WI38 (cell line): ENCODE results near the gene GAK.
"Not testable (repeated sequence)": the region's sequence is repeated elsewhere in the genome, so short reads cannot be mapped to it uniquely, and the experiment has no call there.

Experiments
- H3K4me3 ChIP-seq: 2 replicates; pipeline ENCODE4 v1.5.1; 2011; ENCODE audit warnings: low read depth, mild to moderate bottlenecking, control low read depth, low read length
- CTCF ChIP-seq: IDR thresholded peaks from 2 replicates; pipeline ENCODE4 v1.5.1; 2012; ENCODE audit warnings: low read depth, mild to moderate bottlenecking, control low read depth, low read length

The GAK gene

DNA sequence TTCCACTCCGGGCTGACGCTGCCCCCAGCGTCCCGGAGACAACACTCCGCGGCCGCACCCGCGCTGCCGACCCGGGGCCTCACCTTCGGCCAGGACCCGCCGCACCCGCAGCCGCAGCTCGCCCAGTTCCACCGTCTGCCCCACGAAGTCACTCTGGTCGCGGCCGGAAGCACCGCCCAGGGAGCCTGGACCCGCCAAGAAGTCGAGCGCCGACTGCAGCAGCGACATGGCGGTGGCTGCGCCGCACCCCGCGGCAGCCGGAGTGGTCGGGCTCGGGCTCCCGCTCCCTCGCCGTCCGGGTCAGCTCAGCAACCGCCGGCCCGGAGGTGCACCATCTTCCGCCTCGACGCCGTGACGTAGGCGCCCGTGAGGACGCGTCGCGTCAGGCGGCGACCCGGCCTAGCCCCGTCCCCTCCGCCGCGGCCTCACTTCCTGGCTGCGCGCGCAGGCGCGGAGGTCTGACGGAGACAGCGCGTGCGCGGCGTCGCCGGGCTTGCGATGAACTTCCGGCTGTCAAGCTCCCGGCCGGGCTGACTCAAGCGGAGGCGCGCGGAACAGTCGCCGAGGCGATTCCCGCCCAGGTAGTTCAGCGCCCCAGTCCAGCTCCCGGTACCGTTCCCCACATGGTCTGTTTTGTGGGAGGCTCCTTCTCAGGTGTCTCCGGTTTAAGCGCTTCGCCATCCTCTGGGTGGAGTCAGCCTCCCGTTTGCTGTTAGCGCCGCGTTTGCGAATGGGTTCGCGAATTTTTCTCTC, at the start of gene GAK, which contains the start of gene TMEM175:
GAK (minus strand) TSS at position 357 of the 753 bp plus-strand sequence; CDS start at position 228, 129 bp downstream.
TMEM175 (plus strand) TSS at position 501 of the 753 bp plus-strand sequence. CDS start 15,280 bp downstream, outside the sequence.
- no peak for TF ChIP-seq CTCF
- peak within 1 kb of the TSS; percentile 98 for H3K4me3 ChIP-seq

DNA sequence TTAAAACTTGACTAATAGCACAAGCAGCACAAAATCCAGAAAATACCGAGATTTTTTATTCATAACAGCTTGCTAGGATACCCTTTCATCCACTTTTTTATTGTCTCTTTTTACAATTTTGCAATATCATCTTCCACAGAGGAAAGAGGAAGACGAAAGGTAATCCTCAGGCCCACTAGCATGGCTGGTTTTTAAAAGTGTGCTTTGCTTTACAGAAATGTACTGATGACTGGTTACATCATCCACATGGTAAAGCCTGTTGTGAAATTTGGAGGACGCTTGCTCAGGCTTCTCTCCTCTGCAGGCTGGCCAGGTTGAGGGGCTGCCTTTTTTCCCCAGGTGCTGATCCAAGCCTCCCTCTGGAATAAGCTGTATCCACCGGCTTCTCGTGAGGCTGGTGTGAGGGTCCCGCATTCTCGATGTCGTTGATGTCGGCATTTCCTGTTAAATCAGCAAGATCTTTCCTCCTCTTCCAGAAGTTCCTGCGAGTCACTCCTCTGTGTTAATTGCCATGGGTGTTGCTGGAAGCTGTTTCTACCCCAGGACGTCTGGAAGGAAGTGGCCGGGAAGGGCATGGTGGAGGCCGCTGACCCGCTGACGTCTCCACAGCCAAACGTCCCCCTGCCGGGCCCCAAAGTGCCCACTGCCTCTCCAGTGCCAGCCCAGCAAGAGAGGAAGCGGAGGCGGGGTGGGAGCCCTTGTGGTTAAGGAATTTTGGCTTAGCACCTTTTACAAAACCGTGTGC, 47.0 kb upstream of the GAK start:
- no peak overlapping the region for H3K4me3 ChIP-seq
- TF ChIP-seq CTCF = no peak

DNA sequence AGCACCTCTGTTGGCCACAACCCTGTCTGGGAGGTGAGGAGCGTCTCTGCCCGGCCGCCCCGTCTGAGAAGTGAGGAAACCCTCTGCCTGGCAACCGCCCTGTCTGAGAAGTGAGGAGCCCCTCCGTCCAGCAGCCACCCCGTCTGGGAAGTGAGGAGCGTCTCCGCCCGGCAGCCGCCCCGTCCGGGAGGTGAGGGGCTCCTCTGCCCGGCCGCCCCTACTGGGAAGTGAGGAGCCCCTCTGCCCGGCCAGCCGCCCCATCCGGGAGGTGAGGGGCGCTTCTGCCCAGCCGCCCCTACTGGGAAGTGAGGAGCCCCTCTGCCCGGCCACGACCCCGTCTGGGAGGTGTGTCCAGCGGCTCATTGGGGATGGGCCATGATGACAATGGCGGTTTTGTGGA, 43.9 kb upstream of the GAK start:
- not testable (repeated sequence) for H3K4me3 ChIP-seq

DNA sequence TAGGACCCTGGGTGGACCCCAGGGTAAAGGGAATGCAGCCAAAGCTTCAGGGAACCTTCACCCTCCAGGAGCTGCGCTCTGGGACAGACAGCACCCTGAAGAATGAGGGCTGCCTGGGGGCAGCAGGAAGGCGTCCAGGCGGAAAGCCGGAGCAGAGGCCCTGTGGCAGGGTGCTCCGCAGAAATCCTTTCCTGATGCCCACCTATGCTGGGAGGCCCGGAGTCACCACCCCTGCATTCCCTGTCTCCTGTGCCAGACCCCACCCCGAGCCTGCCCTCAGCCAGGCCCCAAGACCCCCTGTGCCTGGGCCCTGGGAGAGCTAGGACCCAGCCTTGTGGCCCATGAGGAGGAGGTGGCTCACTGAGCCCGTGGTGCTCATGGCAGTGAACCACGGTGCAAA, 42.6 kb upstream of the GAK start:
- no peak overlapping the region for H3K4me3 ChIP-seq
- no peak for TF ChIP-seq CTCF

DNA sequence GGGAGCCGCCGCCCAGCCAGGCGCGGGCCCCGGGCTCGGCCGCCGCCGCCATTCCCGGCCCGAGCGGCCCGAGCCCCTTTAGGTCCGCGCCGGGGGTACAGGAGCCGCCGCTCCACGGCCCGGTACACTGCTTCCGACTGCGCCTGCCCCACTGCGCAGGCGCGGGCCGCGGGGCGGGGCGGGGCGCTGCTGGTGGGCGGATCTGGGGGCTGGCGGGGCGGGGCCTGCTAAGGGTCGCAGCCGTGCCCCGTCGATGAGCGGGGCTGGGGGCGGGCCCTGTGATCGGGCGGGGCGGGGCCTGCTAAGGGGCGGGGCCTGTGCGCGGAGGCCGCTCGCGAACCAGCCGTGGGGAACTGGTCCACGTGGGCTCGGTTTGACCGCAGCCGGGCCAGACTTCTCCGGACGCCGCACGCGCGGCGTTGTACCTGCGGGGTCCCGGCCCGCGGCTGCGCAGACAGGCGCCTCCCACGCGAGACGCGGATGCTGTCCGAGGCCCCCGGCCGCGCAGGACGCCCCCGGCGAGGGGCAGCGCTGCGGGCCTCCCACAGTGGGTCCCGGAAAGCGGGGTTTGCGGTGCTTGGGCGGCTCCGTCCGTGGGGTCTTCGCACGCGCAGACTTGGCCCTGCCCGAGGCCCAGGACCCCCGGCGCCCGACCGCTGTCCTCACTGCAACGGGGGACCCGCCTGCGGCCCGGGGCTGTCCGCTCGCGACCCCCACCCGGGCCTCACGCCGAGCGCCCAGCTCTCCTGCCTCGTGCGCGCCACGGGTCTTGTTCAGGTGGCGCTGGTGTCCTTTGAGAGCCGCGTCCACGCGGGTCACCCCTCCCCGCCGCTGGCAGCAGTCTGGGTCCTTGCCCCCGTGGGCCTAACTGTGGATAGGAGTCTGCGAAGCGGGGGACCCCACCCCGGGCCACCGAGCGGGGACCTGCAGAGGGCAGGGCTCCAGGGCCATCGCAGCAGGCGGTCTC, 41.6 kb upstream of the GAK start, which contains the start of gene DGKQ:
DGKQ (minus strand) TSS at position 139 of the 967 bp plus-strand sequence; CDS start at position 52, 87 bp downstream.
- H3K4me3 ChIP-seq = peak within 1 kb of the TSS; percentile 77
- no peak for TF ChIP-seq CTCF

- TF ChIP-seq CTCF = no peak
- peak overlapping the region; percentile 77 for H3K4me3 ChIP-seq
Observed at GRCh38 chr4:972651-973424, 40.7 kb upstream of the GAK start.
